H9 (cell line): ENCODE data around the gene TAOK1. TPM values are rescaled to one million over a fixed set of nuclear protein-coding genes. Genes with fewer than 3 reads are reported as not detected.

ENCODE experiments used
- DNase-seq: peaks from one replicate; pipeline ENCODE4 v3.0.0-alpha.2; 2017
- H2AFZ ChIP-seq: one replicate; pipeline ENCODE4 v1.6.1; 2013; ENCODE audit warnings: mild to moderate bottlenecking, low read length, control low read depth, moderate library complexity
- H2AK5ac ChIP-seq: 2 replicates; pipeline ENCODE4 v1.6.1; 2013; ENCODE audit warnings: low read length, control low read depth, mixed read lengths; ENCODE audit not compliant: insufficient read length
- H2BK120ac ChIP-seq: one replicate; pipeline ENCODE4 v1.6.1; 2013; ENCODE audit warnings: low read depth, mild to moderate bottlenecking, low read length, control low read depth, inconsistent platforms; ENCODE audit not compliant: poor library complexity, severe bottlenecking
- H2BK12ac ChIP-seq: 2 replicates; pipeline ENCODE4 v1.6.1; 2013; ENCODE audit warnings: low read length, control low read depth, mixed read lengths, low read depth; ENCODE audit not compliant: insufficient read length
- H2BK15ac ChIP-seq: 2 replicates; pipeline ENCODE4 v1.6.1; 2013; ENCODE audit warnings: low read depth, low read length, control low read depth
- H2BK20ac ChIP-seq: one replicate; pipeline ENCODE4 v1.6.1; 2013; ENCODE audit warnings: low read depth, mild to moderate bottlenecking, low read length, control low read depth, inconsistent platforms; ENCODE audit not compliant: poor library complexity, severe bottlenecking
- H2BK5ac ChIP-seq: 2 replicates; pipeline ENCODE4 v1.6.1; 2013; ENCODE audit warnings: low read length, control low read depth, mixed read lengths; ENCODE audit not compliant: insufficient read length
- H3K14ac ChIP-seq: 2 replicates; pipeline ENCODE4 v1.6.1; 2013; ENCODE audit warnings: low read length, control low read depth; ENCODE audit not compliant: insufficient read depth
- H3K18ac ChIP-seq: 2 replicates; pipeline ENCODE4 v1.6.1; 2013; ENCODE audit warnings: low read depth, mild to moderate bottlenecking, mixed read lengths, low read length, control low read depth; ENCODE audit not compliant: insufficient read length
- H3K23ac ChIP-seq: 2 replicates; pipeline ENCODE4 v1.6.1; 2013; ENCODE audit warnings: low read length, control low read depth, mixed read lengths, low read depth; ENCODE audit not compliant: insufficient read length
- H3K23me2 ChIP-seq: 2 replicates; pipeline ENCODE4 v1.6.1; 2013; ENCODE audit warnings: low read depth, mild to moderate bottlenecking, mixed read lengths, low read length, control low read depth; ENCODE audit not compliant: insufficient read length, poor library complexity, severe bottlenecking
- H3K27ac ChIP-seq: 2 replicates; pipeline ENCODE4 v1.5.1; 2013; ENCODE audit warnings: low read length, control low read depth, mixed read lengths, low read depth; ENCODE audit not compliant: insufficient read length
- H3K27me3 ChIP-seq: 2 replicates; pipeline ENCODE4 v1.6.1; 2013; ENCODE audit warnings: low read length, control low read depth, inconsistent platforms; ENCODE audit not compliant: insufficient read depth
- H3K4ac ChIP-seq: 2 replicates; pipeline ENCODE4 v1.6.1; 2013; ENCODE audit warnings: low read depth, mild to moderate bottlenecking, control low read depth, inconsistent platforms, low read length, moderate library complexity
- H3K4me1 ChIP-seq: 2 replicates; pipeline ENCODE4 v1.6.1; 2013; ENCODE audit warnings: low read length, control low read depth, inconsistent platforms; ENCODE audit not compliant: insufficient read depth
- H3K4me2 ChIP-seq: 2 replicates; pipeline ENCODE4 v1.6.1; 2013; ENCODE audit warnings: low read length, control low read depth, mixed read lengths; ENCODE audit not compliant: insufficient read length, insufficient read depth
- H3K56ac ChIP-seq: 2 replicates; pipeline ENCODE4 v1.6.1; 2013; ENCODE audit warnings: low read depth, mild to moderate bottlenecking, mixed read lengths, low read length, control low read depth; ENCODE audit not compliant: insufficient read length
- H3K79me1 ChIP-seq: 2 replicates; pipeline ENCODE4 v1.6.1; 2013; ENCODE audit warnings: low read depth, mild to moderate bottlenecking, moderate library complexity, low read length, control low read depth, inconsistent platforms; ENCODE audit not compliant: insufficient read depth, poor library complexity, severe bottlenecking
- H3K79me2 ChIP-seq: 2 replicates; pipeline ENCODE4 v1.6.1; 2013; ENCODE audit warnings: low read length, control low read depth, inconsistent platforms; ENCODE audit not compliant: insufficient read depth
- H3K9ac ChIP-seq: 2 replicates; pipeline ENCODE4 v1.6.1; 2013; ENCODE audit warnings: low read length, control low read depth, mixed read lengths; ENCODE audit not compliant: insufficient read length; ENCODE audit errors: extremely low read depth
- H3K9me3 ChIP-seq: one replicate; pipeline ENCODE4 v1.6.1; 2013; ENCODE audit warnings: low read depth, low read length, inconsistent platforms; ENCODE audit not compliant: control insufficient read depth
- H3T11ph ChIP-seq: one replicate; pipeline ENCODE4 v1.6.1; 2013; ENCODE audit warnings: mild to moderate bottlenecking, low read length, control low read depth, inconsistent platforms
- H4K20me1 ChIP-seq: one replicate; pipeline ENCODE4 v1.6.1; 2013; ENCODE audit not compliant: control insufficient read depth, insufficient read length, insufficient read depth
- H4K5ac ChIP-seq: 2 replicates; pipeline ENCODE4 v1.6.1; 2013; ENCODE audit warnings: low read depth, mild to moderate bottlenecking, mixed read lengths, low read length, control low read depth; ENCODE audit not compliant: insufficient read length
- H4K8ac ChIP-seq: replicated peaks from 2 replicates; pipeline ENCODE4 v1.6.1; 2013; ENCODE audit warnings: low read length, control low read depth, mixed read lengths, low read depth; ENCODE audit not compliant: insufficient read length
- H4K91ac ChIP-seq: 2 replicates; pipeline ENCODE4 v1.6.1; 2013; ENCODE audit warnings: low read depth, mild to moderate bottlenecking, moderate library complexity, mixed read lengths, low read length, control low read depth; ENCODE audit not compliant: insufficient read length
- H3K27ac Mint-ChIP-seq, 3 experiments: 2 replicates in 2 of 3; 3 replicates in 1 of 3; pipeline ENCODE4 v1.8.0; 2020 to 2021; ENCODE audit warnings: mixed read lengths in 3 of 3, mild to moderate bottlenecking in 1 of 3, moderate library complexity in 1 of 3
- H3K27me3 Mint-ChIP-seq: 2 replicates; pipeline ENCODE4 v1.8.0; 2021; ENCODE audit warnings: low read depth, mild to moderate bottlenecking, moderate library complexity, mixed read lengths
- H3K36me3 Mint-ChIP-seq, 3 experiments: 2 replicates in 2 of 3; 3 replicates in 1 of 3; pipeline ENCODE4 v1.8.0; 2020 to 2021; ENCODE audit warnings: low read depth in 3 of 3, mixed read lengths in 3 of 3; ENCODE audit not compliant: insufficient read depth in 1 of 3
- H3K4me1 Mint-ChIP-seq, 2 experiments: 2 replicates each; pipeline ENCODE4 v1.8.0; 2020; ENCODE audit warnings: mixed read lengths in 2 of 2
- H3K4me3 Mint-ChIP-seq, 2 experiments: 2 replicates in 1 of 2; 3 replicates in 1 of 2; pipeline ENCODE4 v1.8.0; 2020 to 2021; ENCODE audit warnings: mild to moderate bottlenecking in 2 of 2, mixed read lengths in 2 of 2, moderate library complexity in 1 of 2
- H3K9me3 Mint-ChIP-seq, 2 experiments: 2 replicates in 1 of 2; 3 replicates in 1 of 2; pipeline ENCODE4 v1.8.0; 2020; ENCODE audit warnings: mild to moderate bottlenecking in 2 of 2, mixed read lengths in 2 of 2, moderate library complexity in 1 of 2
- CTCF ChIP-seq: fragments of 200-600 bp; sonication (generic); conservative IDR thresholded peaks from 3 replicates; pipeline ENCODE4 v1.8.0; 2021; ENCODE audit warnings: antibody characterized with exemption, mild to moderate bottlenecking
- total RNA-seq: library from RNA; stranded (reverse); gene quantifications from 2 replicates; pipeline ENCODE4 v1.2.1, GENCODE V29; 2021

Gene TAOK1
- total RNA-seq, 1 experiment from 2014 or later, result 93.0 TPM

DNA sequence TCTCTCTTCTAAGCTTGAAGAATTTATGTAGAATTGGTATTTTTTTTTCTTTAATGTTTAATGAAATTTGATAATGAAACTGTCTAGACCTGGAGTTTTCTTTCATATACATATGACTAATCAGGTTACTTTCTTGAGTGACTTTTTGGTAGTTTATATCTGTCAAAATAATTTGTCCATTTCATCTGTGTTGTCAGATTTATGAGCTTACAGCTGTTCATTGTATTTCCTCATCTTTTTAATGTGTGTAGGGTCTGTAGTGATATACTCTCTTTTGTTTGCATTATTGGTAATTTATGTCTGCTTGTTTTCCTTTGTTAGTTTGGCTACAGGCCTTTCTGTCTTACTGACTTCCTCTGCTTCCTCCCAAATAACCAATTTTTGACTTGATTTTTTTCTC is 55.7 kb downstream of the TAOK1 start:
- peaks cover 12% of the 10 kb centered on the region; the same call in 1 of the 2 replicates for H3K79me2 ChIP-seq
- no peak overlapping the region for H4K91ac ChIP-seq
- no peak overlapping the region for H3K4me2 ChIP-seq
- peaks cover 2 to 12% (median 4%) of the 10 kb centered on the region in 3 experiments; a peak in 5 of 7 replicates for H3K36me3 Mint-ChIP-seq
- H3K27ac Mint-ChIP-seq, result no peak overlapping the region
- no peak overlapping the region for H2BK12ac ChIP-seq
- no peaks in the 10 kb centered on the region for H3K27me3 Mint-ChIP-seq
- H3K14ac ChIP-seq, result no peak overlapping the region
- no peak overlapping the region for H2AFZ ChIP-seq
- no peak for TF ChIP-seq CTCF
- no peaks in the 10 kb centered on the region for H3K9me3 Mint-ChIP-seq
- no peak overlapping the region for H2AK5ac ChIP-seq
- H3K4me3 Mint-ChIP-seq, result no peak overlapping the region
- H3K27ac ChIP-seq, result no peak overlapping the region
- no peak for DNase-seq
- no peaks in the 10 kb centered on the region; the same call in 1 of the 2 replicates for H3K4me1 ChIP-seq
- H2BK20ac ChIP-seq, result no peak overlapping the region
- H3K79me1 ChIP-seq, result peaks cover 7% of the 10 kb centered on the region
- no peak overlapping the region for H3K9ac ChIP-seq
- no peaks in the 10 kb centered on the region for H4K20me1 ChIP-seq
- no peak overlapping the region for H2BK15ac ChIP-seq
- H4K5ac ChIP-seq, result no peak overlapping the region
- H3K56ac ChIP-seq, result no peak overlapping the region
- no peak overlapping the region for H2BK120ac ChIP-seq
- no peak overlapping the region for H3K4ac ChIP-seq
- H3K23ac ChIP-seq, result no peak overlapping the region
- H3K23me2 ChIP-seq, result no peaks in the 10 kb centered on the region
- H3K18ac ChIP-seq, result no peak overlapping the region
- no peak overlapping the region for H4K8ac ChIP-seq
- H3T11ph ChIP-seq, result no peak overlapping the region
- no peak overlapping the region for H2BK5ac ChIP-seq
- peaks cover 13% of the 10 kb centered on the region in 2 experiments for H3K4me1 Mint-ChIP-seq
- H3K27me3 ChIP-seq, result no peaks in the 10 kb centered on the region
- no peaks in the 10 kb centered on the region for H3K9me3 ChIP-seq
